AG20443 (cell line): Measurements from ENCODE around the gene GOLGA6C.
"Not testable (repeated sequence)": the region's sequence is repeated elsewhere in the genome, so short reads cannot be mapped to it uniquely, and the experiment has no call there.

Experiments used
- DNase-seq: peaks from one replicate; pipeline ENCODE4 v3.0.0; 2012; ENCODE audit warnings: low spot score, mixed read lengths

GOLGA6C gene

DNA sequence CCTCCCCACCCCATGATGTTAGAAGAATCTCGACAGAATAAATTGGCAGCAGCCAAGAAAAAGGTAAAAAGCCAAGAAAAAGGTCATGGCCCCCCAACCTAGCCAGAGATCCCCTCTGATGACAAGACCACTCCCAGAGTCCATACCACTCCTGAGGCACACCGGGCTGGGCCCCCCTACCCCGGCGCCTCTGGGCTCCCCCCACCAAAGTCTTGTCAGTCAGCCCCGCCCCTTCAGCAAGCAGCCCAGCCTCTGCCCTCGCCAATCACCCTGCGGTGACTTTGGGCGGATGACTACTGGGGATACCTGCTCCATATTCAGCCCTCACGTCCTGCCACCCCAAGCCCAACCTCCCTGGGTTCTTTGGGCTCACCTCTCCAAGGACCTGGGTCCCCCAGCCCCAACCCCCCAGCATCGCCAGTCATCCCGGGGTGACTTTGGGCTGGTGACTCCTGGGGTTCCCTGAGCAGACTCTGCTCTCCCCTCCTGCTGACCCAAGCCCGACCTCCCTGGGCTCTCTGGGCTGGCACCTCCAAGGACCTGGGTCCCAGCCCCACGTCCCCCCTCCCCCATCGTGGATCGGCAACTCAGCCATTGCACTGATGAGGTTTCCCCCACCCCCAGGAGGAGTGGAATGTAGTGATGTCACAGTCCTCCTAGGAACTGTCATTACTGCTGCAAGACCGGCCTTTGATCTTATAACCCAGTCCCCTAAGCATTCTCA, 648 bp downstream of the GOLGA6C start:
- not testable (repeated sequence) for DNase-seq

DNA sequence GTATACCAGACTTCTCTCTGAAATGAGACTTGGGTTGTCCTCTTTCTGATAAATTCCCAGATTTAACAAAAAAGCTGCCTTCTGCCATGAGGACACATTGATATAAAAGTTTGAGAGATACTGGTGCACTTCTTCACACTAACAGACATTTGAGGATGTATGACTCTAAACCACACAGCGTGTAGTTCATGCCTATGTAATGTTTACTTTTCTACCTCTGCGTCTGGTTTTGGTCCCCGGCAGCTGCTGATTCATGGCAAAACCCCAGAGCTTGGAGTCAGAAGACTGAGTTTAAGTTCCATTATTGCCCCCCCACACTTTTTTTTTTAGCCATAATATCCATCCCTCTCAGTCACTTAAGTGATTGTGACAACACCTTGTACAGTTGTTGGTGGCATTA, 1.7 kb downstream of the GOLGA6C start:
- DNase-seq, result not testable (repeated sequence)

DNA sequence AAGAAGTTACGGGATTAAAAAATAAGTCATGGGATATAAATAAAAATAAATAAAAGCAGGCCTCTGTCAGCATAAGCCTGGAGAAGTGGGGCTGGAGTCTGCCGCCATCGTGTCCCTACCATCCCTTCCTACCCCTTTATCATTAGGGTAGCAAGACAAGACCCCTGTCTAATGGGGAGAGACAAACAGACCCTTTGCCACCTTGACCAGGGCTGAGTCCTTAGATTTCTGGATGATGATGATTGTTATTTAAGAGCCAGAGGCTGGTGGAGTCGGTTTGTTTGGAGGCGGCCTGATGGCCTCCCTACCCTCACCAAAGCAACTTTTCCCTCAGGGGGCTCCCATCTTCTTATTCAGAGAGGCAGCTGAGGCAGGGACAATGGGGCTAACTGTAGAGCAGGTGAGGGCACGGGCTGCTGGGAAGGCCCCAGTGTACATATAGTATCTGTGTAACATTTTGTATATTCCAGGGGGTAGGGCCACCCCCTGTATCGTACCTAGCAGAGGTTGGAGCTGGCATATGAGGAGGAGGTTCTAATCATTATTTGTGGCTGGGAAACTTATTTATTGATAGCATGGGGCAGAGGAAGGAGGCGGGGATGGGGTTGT, 15.7 kb downstream of the GOLGA6C start:
- DNase-seq, result not testable (repeated sequence)

DNA sequence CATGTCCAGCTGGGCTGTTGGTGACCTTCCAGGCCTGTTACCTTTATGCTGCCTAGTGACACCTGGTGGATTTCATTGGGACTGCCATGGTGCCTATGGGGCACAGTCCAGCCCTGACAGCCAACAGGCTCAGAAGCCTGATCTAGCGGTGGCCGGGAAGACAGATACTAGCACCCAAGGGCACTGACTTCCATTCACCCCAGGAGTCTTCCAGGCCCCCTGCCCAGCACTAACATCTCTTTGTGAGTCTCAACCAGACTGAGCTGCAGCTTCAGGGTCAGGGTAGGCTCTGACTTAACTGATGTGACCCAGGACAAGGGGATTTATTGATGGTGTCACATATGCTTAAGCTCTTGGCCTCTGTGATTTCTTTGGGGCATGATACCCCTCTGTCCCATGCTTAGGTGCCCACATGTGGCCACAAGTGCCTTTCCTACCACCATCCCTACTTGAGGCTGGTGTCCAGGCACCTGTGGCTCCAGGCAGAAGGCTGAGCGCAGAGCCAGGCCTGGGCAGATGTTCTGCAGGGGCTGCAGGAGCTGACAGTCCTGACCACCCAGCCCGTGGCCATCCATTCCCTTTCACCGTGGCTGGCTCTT, 16.5 kb downstream of the GOLGA6C start:
- DNase-seq, result not testable (repeated sequence)

DNA sequence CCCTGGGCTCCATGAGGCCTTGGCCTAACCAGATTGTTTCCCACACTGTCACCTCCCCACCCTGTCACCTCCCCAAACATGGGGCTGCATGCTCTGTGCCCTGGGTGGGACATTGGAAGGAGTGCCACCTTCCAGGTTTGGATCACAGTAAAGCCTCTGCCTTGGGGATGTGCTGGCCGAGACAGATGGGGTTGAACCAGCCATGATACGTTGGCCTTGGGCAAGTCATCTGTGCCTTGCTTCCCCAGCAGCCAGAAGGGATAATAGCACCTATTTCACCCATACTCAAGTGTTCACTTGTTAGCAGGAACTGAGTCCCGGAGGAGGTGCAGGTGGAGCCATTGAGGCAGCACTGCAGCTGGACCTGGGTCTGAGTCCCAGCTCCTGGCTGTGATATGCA, 17.5 kb downstream of the GOLGA6C start:
- DNase-seq, result peak; percentile 6

DNA sequence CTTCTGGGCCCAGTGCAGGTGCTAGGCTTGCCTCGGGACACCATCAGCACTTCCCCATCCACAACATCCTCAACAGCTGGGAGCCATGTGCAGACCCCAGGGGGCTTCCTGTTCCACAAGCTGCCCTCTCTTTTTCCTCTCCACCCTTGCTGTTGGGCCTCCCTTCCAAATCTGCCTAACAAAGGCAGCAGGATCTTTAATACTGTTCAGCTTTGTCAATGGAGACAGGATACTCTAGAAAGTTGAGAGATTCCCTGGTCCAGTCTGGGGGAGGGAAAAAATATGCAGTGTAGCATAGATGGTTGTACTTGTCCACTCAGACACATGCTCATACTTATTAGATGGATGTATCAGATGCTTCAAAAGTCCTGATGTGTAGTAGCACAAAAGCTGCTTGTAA, 20.4 kb downstream of the GOLGA6C start:
- DNase-seq, result not testable (repeated sequence)

DNA sequence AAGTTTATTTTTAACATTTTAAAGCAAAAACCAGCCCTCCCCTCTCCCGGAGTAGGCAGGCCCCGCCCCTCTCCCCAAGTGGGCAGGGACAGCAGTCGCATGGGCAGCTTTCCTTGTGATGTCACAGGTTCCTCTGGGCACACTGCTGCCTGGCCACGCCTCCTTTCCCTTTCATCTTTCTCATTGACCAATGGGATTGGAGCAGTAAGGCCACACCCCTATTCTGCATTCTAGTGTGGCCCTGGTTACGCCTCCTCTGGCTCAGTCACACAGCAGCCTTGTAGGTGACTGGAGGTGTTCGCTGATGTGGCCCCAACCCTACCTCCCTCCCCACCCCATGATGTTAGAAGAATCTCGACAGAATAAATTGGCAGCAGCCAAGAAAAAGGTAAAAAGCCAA, 24.4 kb downstream of the GOLGA6C start, which contains the start of gene GOLGA6D:
GOLGA6D (plus strand) TSS at position 264 of the 400 bp plus-strand sequence; CDS start at position 305, 41 bp downstream.
- not testable (repeated sequence) for DNase-seq

DNA sequence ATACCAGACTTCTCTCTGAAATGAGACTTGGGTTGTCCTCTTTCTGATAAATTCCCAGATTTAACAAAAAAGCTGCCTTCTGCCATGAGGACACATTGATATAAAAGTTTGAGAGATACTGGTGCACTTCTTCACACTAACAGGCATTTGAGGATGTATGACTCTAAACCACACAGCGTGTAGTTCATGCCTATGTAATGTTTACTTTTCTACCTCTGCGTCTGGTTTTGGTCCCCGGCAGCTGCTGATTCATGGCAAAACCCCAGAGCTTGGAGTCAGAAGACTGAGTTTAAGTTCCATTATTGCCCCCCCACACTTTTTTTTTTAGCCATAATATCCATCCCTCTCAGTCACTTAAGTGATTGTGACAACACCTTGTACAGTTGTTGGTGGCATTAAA, 26.0 kb downstream of the GOLGA6C start:
- DNase-seq, result not testable (repeated sequence)

DNA sequence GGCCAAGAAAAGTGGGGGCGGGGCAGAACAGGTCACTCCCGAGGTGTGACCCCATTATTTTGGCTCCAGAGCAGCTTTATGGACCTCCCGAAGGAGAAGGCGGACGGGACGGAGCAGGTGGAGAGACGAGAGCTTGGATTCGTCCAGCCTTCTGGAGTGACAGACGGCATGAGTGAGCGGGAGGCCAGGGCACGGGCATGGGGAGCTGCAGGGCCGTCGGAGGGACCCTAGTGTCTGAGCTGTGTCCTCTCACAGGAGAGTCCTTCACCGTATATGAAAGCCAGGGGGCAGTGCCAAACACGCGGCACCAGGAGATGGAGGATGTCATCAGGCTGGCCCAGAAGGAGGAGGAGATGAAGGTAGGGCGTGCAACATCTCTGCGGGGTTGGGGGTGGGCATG, 35.5 kb downstream of the GOLGA6C start:
- DNase-seq, result not testable (repeated sequence)

DNA sequence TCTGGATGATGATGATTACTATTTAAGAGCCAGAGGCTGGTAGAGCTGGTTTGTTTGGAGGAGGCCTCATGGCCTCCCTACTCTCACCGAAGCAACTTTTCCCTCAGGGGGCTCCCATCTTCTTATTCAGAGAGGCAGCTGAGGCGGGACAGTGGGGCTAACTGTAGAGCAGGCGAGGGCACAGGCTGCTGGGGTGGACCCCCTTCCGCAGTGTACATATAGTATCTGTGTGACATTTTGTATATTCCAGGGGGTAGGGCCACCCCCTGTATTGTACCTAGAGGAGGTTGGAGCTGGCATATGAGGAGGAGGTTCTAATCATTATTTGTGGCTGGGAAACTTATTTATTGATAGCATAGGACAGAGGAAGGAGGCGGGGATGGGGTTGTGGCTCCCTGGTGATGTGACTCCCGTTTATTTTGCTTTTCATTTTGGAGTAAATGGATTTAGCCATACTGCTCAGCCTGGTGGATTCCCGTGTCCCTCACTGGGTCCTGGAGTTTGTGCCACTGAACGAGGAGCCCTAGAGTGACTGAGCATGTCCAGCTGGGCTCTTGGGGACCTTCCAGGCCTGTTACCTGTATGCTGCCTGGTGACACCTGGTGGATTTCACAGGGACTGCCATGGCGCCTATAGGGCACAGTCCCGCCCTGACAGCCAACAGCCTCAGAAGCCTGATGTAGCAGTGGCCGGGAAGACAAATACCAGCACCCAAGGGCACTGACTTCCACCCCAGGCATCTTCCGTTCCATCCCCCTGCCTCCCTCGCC, 40.6 kb downstream of the GOLGA6C start:
- DNase-seq, result not testable (repeated sequence)

DNA sequence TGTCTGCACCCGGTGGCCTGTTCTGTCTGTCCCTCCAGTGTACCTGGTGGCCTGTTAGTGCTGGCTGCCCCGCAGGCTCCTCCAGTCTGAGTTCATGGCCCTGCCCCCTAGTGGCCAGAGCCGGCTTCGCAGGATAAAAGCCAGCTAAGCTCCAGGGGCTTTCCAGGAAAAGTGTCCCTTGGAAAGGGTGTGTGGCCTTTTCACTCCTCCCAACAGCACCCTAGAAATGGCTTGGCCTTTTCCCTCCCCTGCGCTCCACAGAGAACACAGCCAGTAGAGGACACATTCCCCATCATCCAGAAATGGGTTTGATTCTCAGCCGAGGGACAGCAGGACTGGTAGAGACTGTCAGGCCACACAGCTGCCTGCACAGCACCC, 41.2 kb downstream of the GOLGA6C start:
- DNase-seq, result not testable (repeated sequence)

DNA sequence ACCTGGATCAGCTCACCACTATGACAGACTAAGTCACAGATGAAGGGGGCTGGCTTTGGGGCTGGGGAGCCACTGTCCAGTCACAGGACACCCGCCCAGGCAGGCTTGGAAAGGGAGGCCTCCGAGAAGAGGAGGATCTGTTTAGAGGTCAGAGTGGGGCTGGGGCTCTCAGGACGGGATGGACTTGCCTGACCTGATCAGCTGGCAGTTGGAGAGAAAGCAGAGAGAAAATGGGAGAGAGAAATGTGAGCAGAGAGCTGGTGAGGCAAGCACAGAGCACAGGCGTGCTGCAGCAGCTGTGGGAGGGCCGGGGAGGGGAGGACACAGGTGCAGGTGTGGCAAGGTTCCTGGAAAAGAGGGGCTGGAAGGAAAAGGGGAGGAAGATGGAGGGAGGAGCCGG, 41.9 kb downstream of the GOLGA6C start:
- DNase-seq, result not testable (repeated sequence)

DNA sequence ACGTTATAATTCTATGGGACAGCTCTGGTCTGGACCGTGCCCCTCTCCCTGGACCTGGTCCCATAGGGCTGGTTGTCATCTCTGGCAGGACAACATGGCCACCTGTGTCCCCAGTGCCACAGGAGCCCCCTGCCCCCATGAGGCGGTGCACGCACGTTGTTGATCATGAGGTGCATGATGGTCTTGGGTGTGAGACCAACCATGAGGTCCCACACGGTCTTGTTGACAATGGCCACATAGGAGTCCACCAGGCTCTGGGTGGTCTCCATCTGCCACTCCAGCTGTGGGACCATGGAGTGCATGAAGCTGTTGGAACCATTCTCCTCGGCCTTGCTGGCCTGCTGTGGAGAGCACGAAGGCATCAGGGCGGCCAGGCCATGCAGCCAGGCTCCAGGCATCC, 44.2 kb downstream of the GOLGA6C start:
- DNase-seq, result no peak

DNA sequence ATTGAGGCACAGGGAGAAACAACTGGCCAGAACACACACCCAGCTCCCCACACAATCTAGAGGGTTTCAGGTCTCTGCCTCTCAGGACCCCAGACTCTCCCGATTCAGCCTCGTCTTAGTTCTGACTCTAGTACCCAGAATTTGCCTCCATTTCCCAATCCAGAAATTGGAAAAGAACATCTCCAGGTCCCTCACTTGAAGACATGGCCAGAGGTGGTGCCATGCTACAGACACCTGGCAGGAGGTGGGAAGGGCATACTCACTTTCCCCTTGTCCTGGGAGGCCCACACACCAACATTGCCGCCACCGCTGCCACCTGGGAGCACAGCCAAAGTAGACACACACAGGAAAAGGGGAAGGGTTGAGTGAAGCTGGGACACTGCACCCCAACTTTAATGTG, 44.6 kb downstream of the GOLGA6C start:
- DNase-seq, result not testable (repeated sequence)

DNA sequence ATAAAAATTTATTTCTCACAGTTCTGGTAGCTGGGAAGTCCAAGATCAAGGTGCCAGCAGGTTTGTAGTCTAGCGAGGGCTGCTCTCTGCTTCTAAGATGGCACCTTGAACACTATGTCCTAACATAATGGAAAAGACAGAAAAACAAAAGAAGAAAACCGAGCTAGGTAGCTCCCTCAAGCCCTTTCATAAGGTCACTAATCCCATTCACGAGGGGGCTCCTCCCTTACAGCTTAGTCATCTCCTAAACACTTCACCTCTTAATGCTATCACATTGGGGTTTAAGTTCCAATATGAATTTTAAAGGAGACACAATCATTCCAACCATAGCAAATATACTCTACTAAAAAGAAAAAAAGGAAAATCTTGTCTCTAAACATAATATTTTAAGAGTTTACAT, 48.1 kb downstream of the GOLGA6C start:
- no peak for DNase-seq

DNA sequence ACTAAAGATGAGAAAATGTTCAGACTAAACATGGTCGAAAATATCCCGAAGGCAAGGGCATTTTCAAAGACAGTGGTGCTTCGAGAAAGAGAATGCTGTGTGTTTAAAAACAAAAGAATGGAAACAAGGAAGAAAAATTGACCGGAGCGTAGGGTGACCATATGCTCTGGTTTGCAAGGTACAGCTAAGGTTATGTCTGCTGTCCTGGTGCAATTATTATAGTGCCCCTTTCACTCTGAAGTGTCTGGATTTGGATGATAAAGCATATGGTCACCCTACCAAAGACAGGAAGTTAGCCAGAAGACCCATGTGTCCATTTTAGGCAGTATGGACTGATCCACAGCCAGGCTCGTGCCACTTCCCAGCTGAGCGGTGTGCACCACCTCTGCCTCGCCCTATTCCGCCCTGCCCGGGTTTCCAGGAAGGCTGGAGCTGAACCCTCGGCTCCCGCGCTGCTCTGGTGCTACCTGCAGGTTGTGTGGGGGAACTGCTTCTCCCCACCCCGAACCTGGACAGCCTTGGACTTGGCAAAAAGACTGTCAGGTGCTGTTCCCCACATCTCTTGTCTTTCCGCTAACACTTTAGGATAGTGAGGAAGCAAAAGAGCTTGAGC, 49.8 kb downstream of the GOLGA6C start:
- peak; percentile 38 for DNase-seq

DNA sequence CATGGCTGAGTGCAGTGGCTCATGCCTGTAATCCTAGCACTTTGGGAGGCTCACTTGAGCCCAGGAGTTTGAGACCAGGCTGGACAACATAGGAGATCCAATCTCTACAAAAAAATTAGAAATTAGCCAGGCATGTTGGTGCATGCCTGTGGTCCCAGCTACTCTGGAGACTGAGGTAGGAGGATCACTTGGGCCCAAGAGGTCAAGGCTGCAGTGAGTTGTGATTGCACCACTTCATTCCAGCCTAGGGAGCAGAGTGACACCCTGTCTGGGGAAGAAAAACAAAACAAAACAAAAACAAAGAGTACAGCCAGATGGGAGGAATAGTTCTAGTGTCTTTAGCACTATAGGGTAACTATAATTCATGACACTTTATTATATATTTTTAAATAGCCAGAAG, 51.6 kb downstream of the GOLGA6C start:
- no peak for DNase-seq

DNA sequence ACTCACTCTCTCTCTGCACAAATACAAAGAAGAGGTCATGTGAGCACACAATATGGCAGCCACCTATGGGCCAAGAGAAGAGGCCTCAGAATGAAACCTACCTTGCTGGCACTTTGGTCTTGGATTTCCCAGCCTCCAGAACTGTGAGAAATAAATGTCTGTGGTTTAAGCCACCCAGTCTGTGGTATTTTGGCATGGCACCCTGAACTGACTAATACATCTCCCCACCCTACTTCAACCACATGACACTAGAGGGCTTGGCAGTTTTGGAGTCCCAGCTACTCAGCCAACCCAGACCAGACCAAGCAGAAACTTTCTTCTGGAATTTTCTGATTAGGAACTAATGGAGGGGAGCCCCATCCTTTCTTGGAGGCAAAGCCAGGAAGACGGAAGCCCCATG, 54.4 kb downstream of the GOLGA6C start:
- peak; percentile 48 for DNase-seq

DNA sequence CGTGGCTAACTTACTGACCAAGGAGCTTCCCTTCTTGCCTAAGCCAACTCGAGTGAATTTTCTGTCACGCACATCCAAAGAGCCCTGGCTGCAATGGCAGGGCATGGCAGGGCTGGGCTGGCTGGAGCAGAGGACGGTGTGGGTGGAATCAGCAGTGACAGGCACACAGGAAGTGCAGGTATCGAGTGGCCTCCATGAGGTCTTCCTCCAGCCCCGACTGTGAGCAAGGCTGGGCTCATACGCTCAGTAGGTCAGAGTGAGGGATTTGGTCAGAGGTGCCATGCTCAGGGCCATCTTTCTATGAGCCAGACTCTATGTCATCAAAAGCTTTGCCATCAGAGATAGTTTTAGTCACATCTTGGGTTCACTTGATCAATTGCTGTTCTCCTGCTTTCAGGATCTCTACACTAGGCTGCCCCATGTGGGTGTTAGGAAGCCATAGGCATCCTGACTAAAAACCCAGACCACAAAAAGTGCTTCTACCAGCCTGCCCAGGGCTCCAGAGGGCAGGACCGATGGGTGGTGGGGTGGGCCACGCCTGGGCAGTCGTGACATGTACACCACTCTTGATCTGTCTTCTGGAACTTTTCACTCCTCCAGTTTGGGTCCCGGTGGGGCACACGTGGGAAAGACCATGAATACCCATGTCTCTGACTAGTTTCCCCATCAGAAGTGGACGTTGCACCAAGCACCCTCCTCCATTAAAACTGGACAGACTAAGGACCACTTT, 55.1 kb downstream of the GOLGA6C start:
- DNase-seq, result no peak

DNA sequence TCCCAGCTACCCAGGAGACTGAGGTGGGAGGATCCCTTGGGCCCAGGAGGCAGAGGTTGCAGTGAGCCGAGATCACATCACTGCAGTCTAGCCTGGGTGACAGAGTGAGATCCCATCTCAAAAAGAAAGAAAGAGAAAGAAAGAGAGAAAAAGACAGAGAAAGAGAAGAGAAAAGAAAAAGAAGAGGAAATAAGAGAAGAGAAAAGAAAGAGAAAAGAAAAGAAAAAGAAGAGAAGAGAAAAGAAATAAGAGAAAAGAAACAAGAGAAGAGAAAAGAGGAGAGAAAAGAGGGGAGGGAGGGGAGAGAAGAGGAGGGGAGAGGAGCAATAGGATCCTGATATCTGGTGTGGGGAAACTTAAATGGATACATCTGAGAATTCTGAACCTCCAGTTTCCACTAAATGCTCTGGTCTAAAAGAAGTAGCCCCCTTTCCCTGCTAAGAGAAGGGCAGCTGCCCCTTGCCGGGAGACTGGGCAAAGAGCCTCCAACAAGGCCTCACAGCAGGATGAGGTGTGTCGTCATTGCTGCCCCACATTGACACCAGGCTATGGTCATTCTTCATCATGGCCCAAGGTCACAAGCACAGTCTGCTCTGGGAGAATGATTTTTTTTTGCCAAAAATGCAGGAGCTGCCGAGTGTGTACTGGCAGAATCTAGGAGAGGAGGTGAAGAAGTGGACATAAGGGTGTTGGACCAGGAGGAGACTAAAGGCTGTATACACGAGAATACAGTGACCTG, 56.6 kb downstream of the GOLGA6C start:
- no peak for DNase-seq
